Amygdala (tissue), 56 donors: ENCODE data around the gene GBP5.
"Not testable (repeated sequence)": the region's sequence is repeated elsewhere in the genome, so short reads cannot be mapped to it uniquely, and the experiment has no call there.

Source experiments
- DNase-seq, 56 donors: peaks; one replicate each; lab custom pipeline; 2025; lab: John Stamatoyannopoulos, UW

Gene GBP5

DNA sequence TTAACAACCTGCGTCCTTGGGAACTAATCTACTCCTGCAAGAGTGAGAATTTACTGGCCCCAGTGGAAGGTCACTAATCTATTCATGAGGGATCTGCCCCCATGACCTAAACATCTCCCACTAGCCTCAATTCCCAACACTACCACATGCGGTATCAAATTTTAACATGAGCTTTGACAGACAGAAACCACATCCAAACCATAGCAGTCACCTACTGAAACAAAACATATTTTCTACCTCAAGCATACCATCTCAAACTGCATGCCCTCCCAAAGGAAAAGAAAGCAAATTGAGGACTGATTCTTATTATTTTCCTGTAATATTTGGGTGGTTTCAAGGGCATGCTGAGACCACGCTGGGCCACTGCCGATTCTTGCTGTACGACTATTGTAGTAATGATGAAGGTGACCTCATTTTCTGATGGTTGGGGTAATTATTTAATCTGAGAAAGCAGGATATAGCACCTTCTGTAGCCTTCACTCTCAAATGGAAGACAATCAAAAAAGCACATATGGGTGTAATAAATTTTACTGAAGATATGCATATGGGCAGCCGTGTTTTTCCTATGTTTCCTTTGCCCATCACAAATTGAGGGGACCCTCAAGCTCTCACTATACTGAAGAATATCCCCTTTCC lies 13.2 kb upstream of the GBP5 start:
- no peak for DNase-seq

DNA sequence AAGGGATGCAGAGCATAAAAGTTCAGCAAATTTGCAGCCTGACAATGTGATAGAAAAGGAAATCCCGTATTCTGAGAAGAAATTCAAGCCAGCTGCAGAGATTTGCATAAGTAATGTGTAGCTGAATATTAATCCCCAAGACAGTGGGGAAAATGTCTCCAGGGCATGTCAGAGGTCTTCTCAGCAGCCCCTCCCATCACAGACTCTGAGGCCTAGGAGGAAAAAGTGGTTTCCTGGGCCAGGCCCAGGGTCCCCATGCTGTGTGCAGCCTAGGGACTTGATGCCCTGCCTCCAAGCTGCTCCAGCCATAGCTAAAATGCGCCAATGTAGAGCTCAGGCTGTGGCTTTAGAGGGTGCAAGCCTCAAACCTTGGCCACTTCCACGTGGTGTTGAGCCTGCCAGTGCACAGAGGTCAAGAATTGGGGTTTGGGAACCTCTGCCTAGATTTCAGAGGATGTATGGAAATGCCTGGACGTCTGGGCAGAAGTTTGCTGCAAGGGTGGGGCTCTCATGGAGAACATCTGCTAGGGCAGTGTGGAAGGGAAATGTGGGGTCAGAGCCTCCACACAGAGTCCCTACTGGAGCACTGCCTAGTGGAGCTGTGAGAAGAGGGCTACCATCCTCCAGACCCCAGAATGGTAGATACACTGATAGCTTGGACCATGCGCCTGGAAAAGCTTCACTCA lies 11.6 kb upstream of the GBP5 start:
- not testable (repeated sequence) for DNase-seq

DNA sequence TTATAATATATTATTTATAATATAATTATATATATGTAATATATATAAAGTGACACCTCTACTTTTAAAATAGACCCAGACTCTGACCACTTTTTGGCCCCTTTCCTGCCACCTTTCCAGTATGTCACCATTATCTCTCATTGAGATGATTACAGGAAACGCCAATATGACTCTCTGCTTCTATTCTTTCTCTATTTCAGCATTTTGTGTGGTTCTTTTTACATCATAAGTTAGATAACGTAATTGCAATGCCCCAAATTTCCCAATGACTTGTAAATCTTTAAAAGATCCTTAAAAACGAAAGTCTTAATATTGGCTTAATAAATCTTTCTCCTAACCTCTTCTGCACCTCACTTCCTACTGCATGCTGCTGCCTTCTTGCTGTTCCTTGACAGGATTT lies 8.1 kb upstream of the GBP5 start:
- DNase-seq, result no peak

DNA sequence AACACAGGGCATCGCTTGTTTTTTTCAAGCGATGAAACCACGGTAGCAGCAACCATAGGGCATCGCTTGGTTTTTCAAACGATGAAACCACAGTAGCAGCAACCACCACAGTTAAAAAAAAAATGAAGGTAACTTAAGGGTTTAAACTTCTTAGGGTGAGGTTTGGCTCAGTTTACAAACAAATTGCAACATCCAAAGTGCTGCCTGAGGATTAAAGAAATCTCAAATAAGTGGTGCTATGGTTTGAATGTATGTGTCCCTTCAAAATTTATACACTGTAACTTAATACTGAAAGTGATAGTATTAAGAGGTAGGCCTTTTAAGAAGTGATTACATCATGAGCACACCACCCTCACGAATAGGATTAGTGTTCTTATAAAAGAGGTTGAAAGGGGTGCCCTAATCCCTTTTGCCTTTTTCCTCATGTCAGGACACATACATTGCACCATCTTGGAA lies 6.4 kb upstream of the GBP5 start:
- no peak for DNase-seq

DNA sequence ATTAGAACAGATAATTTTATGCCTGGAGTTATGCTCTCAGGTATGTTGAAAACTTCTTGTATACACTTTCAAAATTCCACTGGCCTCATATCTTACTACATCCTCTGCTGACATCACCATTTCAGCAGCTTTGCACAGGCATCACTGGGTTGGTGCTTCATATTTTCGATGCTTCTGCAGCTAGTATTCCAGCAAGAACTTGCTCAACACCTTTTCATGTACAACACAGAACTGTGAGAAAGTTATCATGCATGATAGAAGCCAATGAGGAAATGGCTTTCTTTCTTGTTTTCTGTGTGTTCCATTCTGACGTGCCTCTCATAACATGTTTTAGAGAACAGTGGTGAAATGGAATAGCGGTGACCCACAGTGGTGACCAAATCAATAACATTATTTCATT lies 5.1 kb upstream of the GBP5 start:
- DNase-seq, result no peak

DNA sequence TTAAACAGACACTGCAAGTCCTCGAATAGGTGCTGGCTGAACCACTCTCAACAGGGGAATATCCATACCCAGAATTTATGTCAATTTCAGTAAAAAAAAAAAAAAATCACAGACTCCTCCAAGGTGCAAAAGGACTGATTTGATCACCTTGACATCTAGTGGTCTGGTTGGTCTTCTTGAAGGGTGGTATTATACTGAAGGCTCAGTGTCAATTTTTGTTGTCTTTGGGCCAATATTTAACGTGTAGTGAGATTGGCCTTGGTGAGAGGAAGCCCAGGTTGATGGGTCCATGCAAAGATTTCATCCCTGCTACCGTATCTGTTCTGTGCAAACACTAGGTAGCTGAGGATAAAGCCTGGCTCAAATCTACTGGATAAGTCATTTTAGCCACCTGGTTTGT lies 4.0 kb upstream of the GBP5 start:
- no peak for DNase-seq

DNA sequence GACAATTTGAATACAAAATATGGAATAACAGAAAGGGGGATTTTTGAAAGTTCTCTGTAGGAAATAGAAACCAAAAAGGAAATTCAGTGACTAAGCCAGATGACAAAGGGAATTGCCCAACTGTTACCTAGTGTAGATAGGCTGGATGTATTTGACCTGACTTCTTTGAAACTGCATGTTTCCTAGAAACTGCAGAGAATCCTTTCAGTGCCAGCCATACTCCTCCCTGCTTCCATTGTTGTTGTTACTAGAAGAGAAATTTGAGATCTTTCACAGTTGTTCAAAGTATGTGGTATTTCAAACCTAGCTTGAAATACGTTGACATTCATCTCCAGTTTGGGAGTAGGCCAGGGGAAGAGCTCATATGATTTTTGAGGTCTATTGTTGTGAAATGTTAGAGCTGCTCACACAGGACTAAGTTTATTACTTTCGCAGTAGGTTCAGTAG lies 1.8 kb upstream of the GBP5 start:
- no peak for DNase-seq

DNA sequence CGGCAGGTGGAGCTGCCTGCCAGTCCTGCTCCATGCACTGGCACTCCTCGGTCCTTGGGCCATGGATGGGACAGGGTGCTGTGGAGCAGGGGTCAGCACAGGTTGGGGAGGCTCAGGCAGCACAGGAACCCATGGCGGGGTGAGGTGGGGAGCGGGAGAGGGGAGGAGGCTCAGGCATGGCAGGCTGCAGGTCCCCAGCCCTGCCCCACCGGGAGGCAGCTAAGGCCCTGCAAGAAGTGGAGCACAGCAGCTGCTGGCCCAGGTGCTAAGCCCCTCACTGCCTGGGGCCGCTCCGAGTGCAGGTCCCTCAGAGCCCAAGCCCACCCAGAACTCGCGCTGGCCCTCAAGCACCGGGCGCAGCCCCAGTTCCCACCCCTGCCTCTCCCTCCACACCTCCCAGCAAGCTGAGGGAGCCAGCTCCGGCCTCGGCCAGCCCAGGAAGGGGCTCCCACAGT lies 691 bp upstream of the GBP5 start:
- no peak for DNase-seq

DNA sequence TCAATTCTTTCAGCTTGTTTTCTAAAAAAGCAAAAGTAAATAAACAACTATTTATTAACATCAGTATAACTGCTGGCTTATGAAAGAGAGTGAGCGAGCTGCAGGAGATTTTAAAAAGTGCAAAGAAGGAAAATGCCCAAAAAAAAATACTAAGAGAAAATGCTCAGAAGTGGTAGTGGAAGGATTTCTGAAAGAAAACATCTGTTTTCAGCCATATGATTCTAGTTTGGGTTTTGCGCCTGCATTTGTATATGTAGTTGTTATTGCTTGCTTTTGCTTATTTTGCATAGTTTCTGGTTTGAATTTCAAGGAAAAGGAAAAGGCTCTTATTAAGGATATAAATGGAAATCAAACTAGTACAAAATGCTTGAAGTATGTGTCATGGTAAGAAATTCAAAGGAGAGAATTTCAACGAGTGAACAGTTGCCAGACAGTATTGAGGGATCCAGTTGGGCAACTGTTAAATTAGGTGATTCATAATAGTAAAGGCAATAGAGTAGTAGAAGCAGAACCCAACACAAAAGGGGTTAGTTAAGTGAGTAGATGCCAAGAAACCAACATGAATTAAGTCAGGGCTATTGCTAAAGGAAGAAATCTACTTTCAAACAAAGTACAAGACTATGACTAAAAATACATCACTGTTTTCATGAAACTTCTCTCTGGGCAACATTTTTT lies 1.2 kb downstream of the GBP5 start:
- no peak for DNase-seq

DNA sequence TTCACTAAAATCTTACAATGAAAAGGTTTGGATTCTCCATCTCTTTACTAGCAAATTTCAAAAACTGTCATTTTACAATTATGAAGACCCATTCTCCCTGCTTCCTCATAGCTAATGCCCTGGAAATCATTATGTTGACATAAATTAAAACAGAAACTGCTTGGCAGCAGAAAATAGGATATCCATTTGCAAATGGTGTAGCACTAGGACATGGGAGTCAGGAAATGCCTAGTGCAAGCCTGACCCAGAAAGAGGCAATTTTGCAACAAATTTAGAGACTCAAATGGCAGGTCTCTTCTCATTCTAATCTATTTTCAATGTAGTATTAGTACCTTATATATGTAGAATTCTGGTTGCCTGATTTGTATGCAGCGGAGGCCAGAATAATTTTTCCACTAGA lies 2.2 kb downstream of the GBP5 start:
- no peak for DNase-seq

DNA sequence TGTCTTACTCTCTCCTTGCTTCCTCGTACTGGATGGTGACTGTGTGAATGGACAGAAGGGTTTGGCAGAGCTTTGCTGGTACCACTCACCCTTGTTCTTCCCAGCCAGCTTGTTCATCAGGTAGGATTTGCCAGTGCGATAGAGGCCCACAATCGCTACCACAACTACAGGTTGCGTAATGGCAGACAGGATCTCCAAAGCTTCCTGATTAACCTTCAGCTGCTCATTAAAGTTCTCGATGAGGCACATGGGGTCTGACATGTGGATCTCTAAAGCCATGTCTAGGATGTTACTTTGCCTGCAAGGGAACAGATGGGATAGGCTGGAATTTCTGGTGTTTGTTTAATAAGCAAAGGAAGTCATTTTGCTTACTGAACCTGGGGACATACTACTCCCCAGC lies 3.4 kb downstream of the GBP5 start:
- DNase-seq, result no peak

DNA sequence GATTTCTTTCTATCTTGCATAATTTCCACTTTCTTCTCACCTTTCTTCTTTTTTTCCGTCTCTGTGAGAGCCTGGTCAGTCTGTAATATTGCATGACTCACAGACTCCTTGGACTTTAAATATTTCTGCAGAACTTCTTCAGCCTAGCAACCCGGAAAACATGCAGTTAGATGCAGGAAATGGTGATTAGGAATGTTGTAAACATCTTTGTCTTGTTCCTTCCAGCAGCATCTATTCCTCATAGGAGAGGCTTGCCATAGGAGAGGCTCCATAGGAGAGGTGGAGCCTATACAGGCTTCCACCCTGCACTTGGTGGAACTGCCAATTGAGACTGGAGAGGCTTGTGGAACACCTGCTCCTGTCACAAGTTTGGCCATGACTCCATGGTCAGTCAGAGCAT lies 10.0 kb downstream of the GBP5 start:
- DNase-seq, result no peak

DNA sequence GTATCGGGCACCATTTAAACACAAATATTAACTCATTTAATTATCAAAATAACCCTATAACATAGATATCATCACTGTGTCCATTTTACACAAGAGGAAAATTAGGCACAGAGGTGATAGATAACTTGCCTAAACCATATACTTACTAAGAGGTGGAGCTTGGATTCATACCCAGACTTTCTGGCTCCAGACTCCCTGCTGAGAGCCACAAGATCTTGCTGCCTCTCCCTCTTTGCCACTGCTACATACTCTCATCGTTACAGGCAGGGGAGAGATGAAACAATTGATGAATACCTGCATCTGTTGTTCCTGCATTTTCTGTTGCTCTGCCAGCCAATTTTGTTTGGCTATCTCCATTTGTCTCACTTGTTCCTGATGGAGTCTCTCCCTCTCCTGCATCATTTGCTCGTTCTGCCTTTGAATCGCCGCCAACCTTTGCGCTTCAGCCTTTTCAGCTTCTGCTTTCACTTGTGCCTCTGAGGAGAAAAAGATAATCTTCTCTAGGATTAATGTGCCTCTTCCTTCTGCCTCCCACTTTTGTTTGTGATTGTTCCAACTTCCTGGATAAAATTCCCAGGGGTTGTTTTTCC lies 10.6 kb downstream of the GBP5 start:
- DNase-seq, result no peak

DNA sequence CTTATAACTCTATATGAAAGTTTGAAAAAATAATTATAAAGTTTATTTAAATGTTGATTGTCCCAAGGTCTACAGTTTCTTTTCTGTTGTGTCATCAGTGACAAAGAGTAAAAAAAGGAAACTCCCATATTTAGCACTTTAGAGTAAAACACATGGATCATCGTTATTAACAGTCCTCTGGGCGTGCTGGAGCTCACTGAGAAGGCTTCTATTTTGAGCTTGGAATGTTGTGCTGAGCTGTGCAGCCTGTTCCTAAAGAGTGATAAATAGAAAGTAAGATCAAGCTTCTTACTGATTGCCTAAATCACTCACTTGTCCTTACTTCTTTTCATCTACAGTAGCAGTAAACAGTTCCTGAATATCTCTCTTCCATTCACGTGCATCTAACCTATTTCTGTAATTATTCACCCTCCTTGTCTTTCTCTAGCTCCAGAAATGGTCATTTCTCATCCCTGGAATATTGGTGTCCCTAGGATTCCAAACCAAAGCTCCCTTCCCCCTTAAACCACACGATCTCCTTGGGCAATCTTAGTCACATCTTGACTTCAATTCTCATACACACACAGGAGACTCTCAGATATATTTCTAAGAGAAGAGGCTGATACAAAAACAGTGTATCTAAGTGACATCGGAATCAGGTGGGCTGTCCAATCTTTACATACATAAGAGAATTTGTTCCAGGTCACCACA lies 11.9 kb downstream of the GBP5 start:
- DNase-seq, result peak in 6 of 56 donors; percentile 3 to 24 (median 11)

DNA sequence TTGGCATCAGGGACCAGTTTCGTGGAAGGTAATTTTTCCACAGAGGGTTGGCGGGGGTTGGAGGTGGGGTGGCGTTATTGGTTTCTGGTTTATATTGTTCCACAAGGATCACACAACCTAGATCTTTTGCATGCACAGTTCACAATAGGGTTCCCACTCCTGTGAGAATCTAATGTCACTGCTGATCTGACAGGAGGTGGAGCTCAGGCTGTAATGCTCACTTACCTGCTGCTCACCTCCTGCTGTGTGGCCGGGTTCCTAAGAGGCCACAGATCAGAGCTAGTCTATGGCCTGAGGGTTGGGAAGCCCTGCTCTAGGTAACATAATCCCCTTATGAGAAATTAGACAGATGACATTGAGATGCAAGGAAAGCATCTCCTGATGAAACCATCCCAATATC lies 12.6 kb downstream of the GBP5 start:
- no peak for DNase-seq

DNA sequence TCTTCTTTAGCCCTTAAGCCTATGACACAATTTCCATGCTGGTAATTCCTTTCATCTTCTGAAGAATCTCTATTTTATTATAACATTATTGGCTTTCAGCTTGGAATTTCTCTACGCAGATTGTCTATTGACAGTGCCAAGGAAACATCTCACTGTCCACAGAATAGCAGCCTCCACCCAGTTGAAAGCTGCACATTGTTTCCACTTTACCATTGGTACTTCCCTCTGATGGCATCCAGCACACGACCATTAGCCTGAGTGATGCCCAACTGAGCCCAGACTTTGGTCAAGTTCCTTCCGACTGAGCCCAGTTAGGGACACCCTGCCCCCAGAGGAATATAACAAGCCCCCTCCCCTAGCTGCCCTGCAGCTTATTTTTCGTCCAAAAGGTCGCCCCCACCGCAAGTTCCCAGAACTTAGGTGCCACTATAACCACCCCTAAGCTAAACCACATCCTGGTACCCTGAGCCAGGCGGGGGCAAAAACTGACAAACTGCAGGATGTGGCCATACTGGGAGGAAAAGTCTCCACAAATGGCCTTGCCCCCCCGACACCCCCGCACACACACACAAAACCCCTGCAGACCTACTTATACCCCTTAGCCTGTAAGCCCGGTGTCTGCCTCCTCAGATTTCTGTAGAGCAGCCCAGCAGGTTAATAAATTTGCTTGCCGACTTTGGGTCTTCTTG lies 13.2 kb downstream of the GBP5 start:
- DNase-seq, result no peak

DNA sequence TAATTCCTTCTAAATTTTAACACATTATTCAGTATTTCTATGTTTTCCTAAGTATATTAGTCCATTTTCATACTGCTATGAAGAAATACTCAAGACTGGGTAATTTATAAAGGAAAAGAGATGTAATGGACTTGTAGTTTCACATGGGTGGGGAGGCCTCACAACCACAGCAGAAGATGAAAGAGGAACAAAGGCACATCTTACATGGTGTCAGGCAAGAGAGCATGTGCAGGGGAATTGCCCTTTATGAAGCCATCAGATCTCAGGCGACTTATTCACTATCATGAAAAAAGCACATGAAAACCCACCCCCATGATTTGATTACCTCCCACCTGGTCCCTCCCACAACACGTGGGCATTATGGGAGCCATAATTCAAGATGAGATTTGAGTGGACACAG lies 15.6 kb downstream of the GBP5 start:
- DNase-seq, result no peak

DNA sequence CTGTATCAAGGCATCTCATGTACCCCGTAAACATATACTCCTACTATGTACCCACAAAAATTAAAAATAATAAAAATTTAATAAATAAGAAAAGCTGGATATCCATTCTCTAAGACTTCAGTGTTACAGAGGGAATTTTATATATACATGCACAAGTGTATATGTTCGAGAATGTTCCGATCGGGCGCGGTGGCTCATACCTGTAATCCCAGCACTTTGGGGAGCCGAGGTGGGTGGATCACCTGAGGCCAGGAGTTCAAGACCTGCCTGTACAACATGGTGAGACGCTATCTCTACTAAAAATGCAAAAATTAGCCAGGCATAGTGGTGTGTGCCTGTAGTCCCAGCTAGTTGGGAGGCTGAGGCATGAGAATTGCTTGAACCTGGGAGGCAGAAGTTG lies 17.1 kb downstream of the GBP5 start:
- DNase-seq, result not testable (repeated sequence)

DNA sequence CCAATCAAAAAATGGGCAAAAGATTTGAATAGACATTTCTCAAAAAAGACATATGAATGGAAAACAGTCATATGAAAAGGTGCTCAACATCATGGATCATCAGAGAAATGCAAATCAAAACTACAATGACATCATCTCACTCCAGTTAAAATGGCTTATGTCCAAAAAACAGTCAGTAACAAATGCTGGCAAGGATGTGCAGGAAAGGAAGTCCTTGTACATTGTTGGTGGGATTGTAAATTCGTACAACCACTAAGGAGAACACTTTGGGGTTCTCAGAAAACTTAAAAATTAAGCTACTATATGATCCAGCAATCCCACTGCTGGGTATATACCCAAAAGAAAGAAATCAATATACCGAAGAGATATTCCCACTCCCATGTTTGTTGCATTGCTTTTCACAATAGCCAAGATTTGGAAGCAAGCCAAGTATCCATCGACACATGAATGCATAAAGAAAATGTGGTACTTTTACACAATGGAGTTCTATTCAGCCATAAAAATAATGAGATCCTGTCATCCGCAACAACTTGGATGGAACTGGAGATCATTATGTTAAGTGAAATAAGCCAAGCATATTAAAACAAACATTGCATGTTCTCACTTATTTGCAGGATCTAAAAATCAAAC lies 17.9 kb downstream of the GBP5 start:
- DNase-seq, result no peak

DNA sequence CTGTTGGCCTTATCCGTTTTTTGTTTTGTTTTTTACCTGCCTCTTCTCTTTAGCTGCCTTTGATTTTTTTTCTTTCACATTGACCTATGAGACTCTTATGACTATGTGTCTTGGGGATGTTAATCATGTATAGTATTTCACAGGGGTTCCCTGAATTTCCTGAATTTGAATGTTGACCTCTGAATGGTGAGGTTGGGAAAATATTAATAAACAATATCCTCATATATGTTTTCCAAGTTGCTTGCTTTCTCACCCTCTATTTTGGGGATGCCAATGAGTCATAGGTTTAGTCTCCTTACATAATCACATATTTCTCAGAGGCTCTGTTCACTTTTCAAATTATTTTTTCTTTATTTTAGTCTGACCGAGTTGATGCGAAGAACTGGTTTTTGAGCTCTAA lies 29.6 kb downstream of the GBP5 start:
- no peak for DNase-seq
